ENCODE measurements around the gene ST6GALNAC3. TPM values are rescaled to one million over a fixed set of nuclear protein-coding genes. Genes with fewer than 3 reads are reported as not detected.
"Not testable (repeated sequence)": the region's sequence is repeated elsewhere in the genome, so short reads cannot be mapped to it uniquely, and the experiment has no call there.

ST6GALNAC3 gene
- total RNA-seq, 4 donors from 2014 or later: 2.8 to 3.5 (median 3.4) TPM

DNA sequence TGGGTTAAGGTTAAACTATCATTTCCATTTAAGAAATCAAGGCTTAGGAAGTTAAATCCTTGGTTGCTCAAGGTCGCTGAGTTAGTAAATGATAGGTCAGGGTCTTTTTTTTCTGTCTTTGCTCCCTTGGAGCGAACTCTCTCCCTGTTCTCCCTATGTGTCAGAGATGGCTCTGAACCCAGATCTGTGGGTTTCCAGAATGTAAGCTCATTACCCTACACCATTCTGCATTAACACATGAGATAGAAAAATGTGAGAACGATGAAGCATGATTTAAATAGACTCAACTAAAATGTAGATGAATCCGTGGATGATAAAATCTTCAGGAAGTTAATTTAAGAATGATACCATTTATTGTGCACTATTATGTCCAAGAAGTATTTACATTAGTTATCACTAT is 25.0 kb upstream of the ST6GALNAC3 start:
- Histone ChIP-seq H3K27ac (no peak overlapping the region), H3K27me3 (no peaks in the 10 kb centered on the region), H3K36me3 (no peaks in the 10 kb centered on the region), H3K4me3 (no peak overlapping the region), H3K9me3 (no peaks in the 10 kb centered on the region), H3K4me1 (no peaks in the 10 kb centered on the region)
- DNase-seq: no peak
- TF ChIP-seq, protein P1, sequence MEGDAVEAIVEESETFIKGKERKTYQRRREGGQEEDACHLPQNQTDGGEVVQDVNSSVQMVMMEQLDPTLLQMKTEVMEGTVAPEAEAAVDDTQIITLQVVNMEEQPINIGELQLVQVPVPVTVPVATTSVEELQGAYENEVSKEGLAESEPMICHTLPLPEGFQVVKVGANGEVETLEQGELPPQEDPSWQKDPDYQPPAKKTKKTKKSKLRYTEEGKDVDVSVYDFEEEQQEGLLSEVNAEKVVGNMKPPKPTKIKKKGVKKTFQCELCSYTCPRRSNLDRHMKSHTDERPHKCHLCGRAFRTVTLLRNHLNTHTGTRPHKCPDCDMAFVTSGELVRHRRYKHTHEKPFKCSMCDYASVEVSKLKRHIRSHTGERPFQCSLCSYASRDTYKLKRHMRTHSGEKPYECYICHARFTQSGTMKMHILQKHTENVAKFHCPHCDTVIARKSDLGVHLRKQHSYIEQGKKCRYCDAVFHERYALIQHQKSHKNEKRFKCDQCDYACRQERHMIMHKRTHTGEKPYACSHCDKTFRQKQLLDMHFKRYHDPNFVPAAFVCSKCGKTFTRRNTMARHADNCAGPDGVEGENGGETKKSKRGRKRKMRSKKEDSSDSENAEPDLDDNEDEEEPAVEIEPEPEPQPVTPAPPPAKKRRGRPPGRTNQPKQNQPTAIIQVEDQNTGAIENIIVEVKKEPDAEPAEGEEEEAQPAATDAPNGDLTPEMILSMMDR (IDR thresholded peaks at IDR 0.05): no peak
- TF ChIP-seq POLR2A (IDR thresholded peaks at IDR 0.05): no peak

DNA sequence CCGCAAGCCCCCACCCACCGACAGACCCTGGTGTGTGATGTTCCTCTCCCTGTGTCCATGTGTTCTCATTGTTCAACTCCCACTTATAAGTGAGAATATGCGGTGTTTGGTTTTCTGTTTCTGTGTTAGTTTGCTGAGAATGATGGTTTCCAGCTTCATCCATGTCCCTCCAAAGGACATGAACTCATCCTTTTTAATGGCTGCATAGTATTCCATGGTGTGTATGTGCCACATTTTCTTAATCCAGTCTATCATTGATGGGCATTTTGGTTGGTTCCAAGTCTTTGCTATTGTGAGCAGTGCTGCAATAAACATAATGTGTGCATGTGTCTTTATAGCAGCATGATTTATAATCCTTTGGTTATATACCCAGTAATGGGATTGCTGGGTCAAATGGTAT is 24.5 kb upstream of the ST6GALNAC3 start:
- not testable (repeated sequence) for H3K36me3 ChIP-seq, H3K27me3 ChIP-seq, DNase-seq, H3K9me3 ChIP-seq, H3K27ac ChIP-seq, H3K4me1 ChIP-seq, H3K4me3 ChIP-seq

DNA sequence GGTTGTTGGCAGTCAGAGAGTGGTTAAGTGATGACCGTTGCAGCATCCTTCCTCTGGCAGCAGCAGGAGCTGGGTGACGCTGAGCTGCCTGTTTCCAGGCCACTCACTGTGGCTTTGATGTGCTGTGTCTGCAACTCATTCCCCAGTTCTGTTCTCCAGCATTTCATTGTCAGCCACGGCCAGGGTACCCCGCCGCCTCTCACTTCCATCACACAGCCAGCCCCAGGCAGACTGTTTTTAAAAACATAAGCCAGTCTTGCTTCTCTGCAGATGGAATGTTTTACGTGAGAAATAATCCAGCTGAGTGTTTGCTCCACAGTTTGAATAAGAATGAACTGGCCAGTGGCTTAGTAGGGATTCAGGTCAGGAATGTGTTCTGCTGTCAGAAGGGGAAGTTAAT is 21.5 kb upstream of the ST6GALNAC3 start:
- DNase-seq: no peak
- H3K27ac ChIP-seq: no peak overlapping the region
- TF ChIP-seq, protein P1 (IDR thresholded peaks at IDR 0.05): no peak
- no peak for TF ChIP-seq POLR2A (IDR thresholded peaks at IDR 0.05)
- H3K36me3 ChIP-seq: no peaks in the 10 kb centered on the region
- no peaks in the 10 kb centered on the region for H3K9me3 ChIP-seq
- H3K4me1 ChIP-seq: no peaks in the 10 kb centered on the region
- no peaks in the 10 kb centered on the region for H3K27me3 ChIP-seq
- H3K4me3 ChIP-seq: no peak overlapping the region

- Histone ChIP-seq H3K9me3 (no peaks in the 10 kb centered on the region), H3K4me1 (no peaks in the 10 kb centered on the region), H3K27me3 (no peaks in the 10 kb centered on the region), H3K4me3 (no peak overlapping the region), H3K36me3 (no peaks in the 10 kb centered on the region), H3K27ac (no peak overlapping the region)
- TF ChIP-seq, protein P1 (IDR thresholded peaks at IDR 0.05): no peak
- TF ChIP-seq POLR2A (IDR thresholded peaks at IDR 0.05): no peak
- DNase-seq: no peak
Observed at GRCh38 chr1:76054359-76054758, 20.2 kb upstream of the ST6GALNAC3 start.

GRCh38 chr1:76055987-76056386 is 18.6 kb upstream of the ST6GALNAC3 start:
- H3K27me3 ChIP-seq: no peaks in the 10 kb centered on the region
- no peak overlapping the region for H3K27ac ChIP-seq
- no peak overlapping the region for H3K4me3 ChIP-seq
- H3K36me3 ChIP-seq: no peaks in the 10 kb centered on the region
- H3K9me3 ChIP-seq: no peaks in the 10 kb centered on the region
- TF ChIP-seq POLR2A (IDR thresholded peaks at IDR 0.05): no peak
- TF ChIP-seq, protein P1 (IDR thresholded peaks at IDR 0.05): no peak
- DNase-seq: no peak
- H3K4me1 ChIP-seq: no peaks in the 10 kb centered on the region

DNA sequence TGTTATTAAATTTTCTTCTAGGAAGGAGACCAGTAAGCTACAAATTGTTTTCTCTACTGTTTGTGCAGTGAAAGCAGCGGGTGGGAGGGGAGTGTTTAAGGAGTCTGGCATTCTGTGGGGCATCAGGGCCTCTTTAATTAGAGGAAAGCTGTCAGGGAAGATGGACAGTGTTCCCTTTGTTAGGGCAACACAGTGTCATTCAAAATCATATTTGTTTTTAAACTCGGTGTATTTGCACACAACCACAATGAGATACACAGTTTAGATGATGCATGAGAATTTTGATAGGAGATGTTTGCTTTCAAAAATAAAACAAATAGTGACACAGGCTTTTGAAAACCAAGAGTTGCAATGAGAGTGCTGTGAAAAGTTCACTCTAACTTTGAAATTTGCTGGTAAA is 15.1 kb upstream of the ST6GALNAC3 start:
- no peak overlapping the region for H3K4me3 ChIP-seq
- H3K27ac ChIP-seq: no peak overlapping the region
- H3K36me3 ChIP-seq: no peaks in the 10 kb centered on the region
- no peaks in the 10 kb centered on the region for H3K4me1 ChIP-seq
- H3K9me3 ChIP-seq: no peaks in the 10 kb centered on the region
- no peak for DNase-seq
- no peak for TF ChIP-seq POLR2A (IDR thresholded peaks at IDR 0.05)
- TF ChIP-seq, protein P1 (IDR thresholded peaks at IDR 0.05): no peak
- no peaks in the 10 kb centered on the region for H3K27me3 ChIP-seq
